ENCODE data around the gene ARHGEF18. TPM values are rescaled to one million over a fixed set of nuclear protein-coding genes. Genes with fewer than 3 reads are reported as not detected.

The ARHGEF18 gene
- total and polyA plus RNA-seq, 2 donors (not counting 3 experiments of a cell fraction or from before 2014, with no cell fraction given) = 12.1 to 30.7 TPM

DNA sequence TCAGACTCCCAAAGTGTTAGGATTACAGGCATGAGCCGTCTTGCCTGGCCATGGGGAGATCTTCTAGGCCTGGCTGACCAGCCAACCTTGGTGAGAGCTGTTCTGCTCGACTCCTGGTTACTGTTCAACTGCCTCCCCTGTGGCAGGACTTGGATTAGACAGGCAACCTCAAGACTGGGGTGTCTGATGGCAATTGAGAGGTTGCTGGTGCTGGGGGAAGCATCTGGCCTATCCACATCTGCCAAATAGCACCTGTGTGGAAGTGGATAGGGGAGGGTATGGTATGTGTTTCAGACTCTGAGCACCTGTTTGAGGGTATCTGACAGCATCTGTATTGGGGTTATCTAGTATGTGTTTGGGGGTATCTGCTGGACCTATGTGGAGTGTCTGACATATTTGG lies 44.7 kb downstream of the ARHGEF18 start:
- BruUV-seq (replicated peaks) = no TSS peak
- peaks cover 23% of the 10 kb centered on the region for H3K4me1 ChIP-seq (ENCODE audit: control insufficient read depth, extremely low read depth, insufficient read depth, low read length)
- DNase-seq (ENCODE audit: low read depth, low spot score) (no peak), FAIRE-seq (no peak)
- intact Hi-C loops (cut with micrococcal nuclease) (loop anchor here (5.0 kb wide), 1 partner anchor 139 kb away; no protein-coding TSS in a partner anchor), dilution Hi-C loops (cut with MboI; ENCODE audit: extremely low pct_ligation_motif_present, low sequenced_read_pairs) (no loop called here)
- POLR2A ChIA-PET = interaction anchor here (0.6 kb wide), 1 partner anchor 10 kb away, joined by 5 read pairs; no protein-coding TSS in a partner anchor
- H3K79me2 ChIP-seq (ENCODE audit: control insufficient read depth, insufficient read depth, low read length) = peaks cover 25% of the 10 kb centered on the region
- no peak for TF ChIP-seq JUN (IDR thresholded peaks at IDR 0.05; ENCODE audit: borderline replicate concordance, insufficient read depth, insufficient read length, low read depth)
- TF ChIP-seq GATA2 (IDR thresholded peaks at IDR 0.05; ENCODE audit: insufficient read depth, insufficient read length, low read depth, low read length) = no peak
- no peak for TF ChIP-seq MYC (IDR thresholded peaks at IDR 0.05; ENCODE audit: low read depth, low read length)
- TF ChIP-seq FOS (IDR thresholded peaks at IDR 0.05; ENCODE audit: borderline replicate concordance, insufficient read depth, low read length) = no peak
- no peak for TF ChIP-seq EZH2 (IDR thresholded peaks at IDR 0.05; ENCODE audit: borderline replicate concordance, low read depth, low read length, severe bottlenecking)
- TF ChIP-seq, protein P1, sequence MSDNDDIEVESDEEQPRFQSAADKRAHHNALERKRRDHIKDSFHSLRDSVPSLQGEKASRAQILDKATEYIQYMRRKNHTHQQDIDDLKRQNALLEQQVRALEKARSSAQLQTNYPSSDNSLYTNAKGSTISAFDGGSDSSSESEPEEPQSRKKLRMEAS (IDR thresholded peaks at IDR 0.05; ENCODE audit: insufficient read depth, insufficient read length) = no peak
- TF ChIP-seq, protein P2, sequence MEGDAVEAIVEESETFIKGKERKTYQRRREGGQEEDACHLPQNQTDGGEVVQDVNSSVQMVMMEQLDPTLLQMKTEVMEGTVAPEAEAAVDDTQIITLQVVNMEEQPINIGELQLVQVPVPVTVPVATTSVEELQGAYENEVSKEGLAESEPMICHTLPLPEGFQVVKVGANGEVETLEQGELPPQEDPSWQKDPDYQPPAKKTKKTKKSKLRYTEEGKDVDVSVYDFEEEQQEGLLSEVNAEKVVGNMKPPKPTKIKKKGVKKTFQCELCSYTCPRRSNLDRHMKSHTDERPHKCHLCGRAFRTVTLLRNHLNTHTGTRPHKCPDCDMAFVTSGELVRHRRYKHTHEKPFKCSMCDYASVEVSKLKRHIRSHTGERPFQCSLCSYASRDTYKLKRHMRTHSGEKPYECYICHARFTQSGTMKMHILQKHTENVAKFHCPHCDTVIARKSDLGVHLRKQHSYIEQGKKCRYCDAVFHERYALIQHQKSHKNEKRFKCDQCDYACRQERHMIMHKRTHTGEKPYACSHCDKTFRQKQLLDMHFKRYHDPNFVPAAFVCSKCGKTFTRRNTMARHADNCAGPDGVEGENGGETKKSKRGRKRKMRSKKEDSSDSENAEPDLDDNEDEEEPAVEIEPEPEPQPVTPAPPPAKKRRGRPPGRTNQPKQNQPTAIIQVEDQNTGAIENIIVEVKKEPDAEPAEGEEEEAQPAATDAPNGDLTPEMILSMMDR (IDR thresholded peaks at IDR 0.05; ENCODE audit: extremely low read depth in 1 of 2, insufficient read depth in 1 of 2, low read depth in 1 of 2, low read length in 2 of 2) = no peak
- no peak for TF ChIP-seq POLR2A (IDR thresholded peaks at IDR 0.05; ENCODE audit: low read depth, low read length)
- TF ChIP-seq POLR2AphosphoS5 (IDR thresholded peaks at IDR 0.05; ENCODE audit: insufficient read depth, low read depth, low read length) = no peak
- CTCF ChIA-PET = interaction anchor here (0.8 kb wide), 1 partner anchor 14 kb away, joined by 3 read pairs; no protein-coding TSS in a partner anchor
- H4K20me1 ChIP-seq (replicated peaks; ENCODE audit: control insufficient read depth, extremely low read depth, insufficient read depth, low read length) = no peaks in the 10 kb centered on the region
- no peak overlapping the region for H3K27ac ChIP-seq (ENCODE audit: insufficient read depth, low read depth, low read length)
- no peak overlapping the region for H3K9ac ChIP-seq (replicated peaks; ENCODE audit: extremely low read depth, insufficient read depth, low read length)
- H3K4me3 ChIP-seq (replicated peaks in 1 of 3; ENCODE audit: insufficient read depth in 1 of 3, low read depth in 1 of 3, low read length in 3 of 3) = no peak overlapping the region
- no peaks in the 10 kb centered on the region for H3K9me3 ChIP-seq (replicated peaks; ENCODE audit: control insufficient read depth, insufficient read depth, low read length)
- no peak overlapping the region for H2AFZ ChIP-seq (ENCODE audit: low read depth, low read length)
- no peaks in the 10 kb centered on the region for H3K36me3 ChIP-seq (ENCODE audit: control insufficient read depth in 2 of 2, extremely low read depth in 1 of 2, insufficient read depth in 2 of 2, low read length in 2 of 2)
- H3K4me2 ChIP-seq (ENCODE audit: insufficient read depth, low read length) = no peak overlapping the region
- no peaks in the 10 kb centered on the region for H3K9me1 ChIP-seq (replicated peaks; ENCODE audit: control insufficient read depth, extremely low read depth, insufficient read depth, low read length)
- no peaks in the 10 kb centered on the region for H3K27me3 ChIP-seq (ENCODE audit: control insufficient read depth in 2 of 2, insufficient read depth in 2 of 2, low read length in 2 of 2)
